Cerebellar nuclear complex (tissue), 1 donor: Measurements from ENCODE around the gene NRARP.
A peak's percentile ranks its signal among the peaks of the same experiment; 100 is the strongest.

Source experiments
- DNase-seq, 2 experiments: peaks; one replicate each; lab custom pipeline; 2025; lab: John Stamatoyannopoulos, UW

Gene NRARP

GRCh38 chr9:137276473-137277328 lies 25.4 kb downstream of the NRARP start:
- no peak for DNase-seq

- DNase-seq = no peak
Measured at GRCh38 chr9:137275588-137276472, 26.2 kb downstream of the NRARP start.

DNA sequence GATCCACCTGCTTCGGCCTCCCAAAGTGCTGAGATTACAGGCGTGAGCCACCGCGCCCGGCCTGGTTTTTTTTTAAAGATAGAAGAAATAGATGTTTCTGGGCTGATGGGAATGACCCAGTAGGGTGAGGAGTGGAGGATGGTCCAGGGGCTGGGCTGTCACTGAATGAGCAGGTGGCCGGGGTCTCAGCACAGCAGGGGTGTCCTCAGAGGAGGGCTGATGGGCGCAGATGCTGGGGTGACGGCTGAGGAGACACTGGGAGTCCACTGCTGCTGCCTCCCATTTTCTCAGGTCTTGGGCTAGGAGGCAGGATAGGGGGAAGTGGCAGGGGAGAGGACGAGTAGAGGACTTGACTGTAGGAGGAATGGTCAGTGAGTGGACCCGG lies 26.9 kb downstream of the NRARP start:
- DNase-seq = no peak

DNA sequence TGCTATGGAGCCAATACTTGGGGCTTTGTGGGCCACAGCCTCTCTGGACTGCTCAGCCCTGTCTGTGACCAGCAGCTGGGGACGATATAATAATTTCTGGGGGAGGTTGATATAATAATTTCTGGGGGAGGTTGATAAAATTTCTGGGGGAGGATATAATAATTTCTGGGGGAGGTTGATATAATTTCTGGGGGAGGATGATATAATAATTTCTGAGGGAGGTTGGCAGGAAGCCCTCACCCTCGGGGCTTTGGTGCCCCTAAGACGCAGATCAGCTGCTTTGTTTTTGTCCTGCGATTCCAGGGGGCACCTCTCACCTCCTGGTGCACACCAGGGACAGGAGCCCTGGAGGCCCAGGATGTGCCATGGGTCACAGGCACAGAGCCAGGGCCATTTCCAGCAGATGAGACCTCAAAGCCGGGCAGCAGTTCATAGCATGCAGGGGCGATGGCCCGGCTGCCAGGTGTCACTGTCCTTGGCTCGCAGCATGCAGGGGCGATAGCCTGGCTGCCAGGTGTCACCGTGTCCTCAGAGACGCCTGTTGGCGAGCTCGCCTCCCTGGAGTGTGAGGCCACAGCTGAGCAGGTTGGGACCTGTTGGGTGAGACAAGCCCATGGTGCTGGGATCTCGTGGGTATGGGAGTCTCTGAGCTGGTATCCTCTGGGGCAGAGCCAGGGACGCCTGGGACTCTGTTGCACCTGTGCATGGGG lies 28.3 kb downstream of the NRARP start:
- no peak for DNase-seq

DNA sequence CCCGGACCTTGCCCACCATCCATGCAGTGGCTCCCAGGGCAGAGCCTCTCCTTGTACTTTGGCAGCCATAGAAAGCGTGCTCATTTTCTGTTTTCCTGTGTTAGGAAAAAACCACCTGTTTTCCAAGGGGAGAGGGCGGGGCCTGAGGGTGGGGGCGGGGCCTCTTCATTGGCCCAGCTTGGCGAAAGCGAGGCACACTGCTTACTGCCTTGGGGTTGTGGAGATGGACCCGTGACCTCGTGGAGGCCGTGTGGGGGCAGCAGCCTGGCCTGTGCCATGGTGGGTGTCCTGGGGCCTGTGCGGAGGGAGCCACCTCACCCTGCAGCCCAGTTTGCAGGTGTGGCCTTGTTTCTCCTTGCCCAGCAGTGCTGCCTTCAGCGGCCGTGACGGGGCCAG lies 29.0 kb downstream of the NRARP start:
- no peak for DNase-seq

DNA sequence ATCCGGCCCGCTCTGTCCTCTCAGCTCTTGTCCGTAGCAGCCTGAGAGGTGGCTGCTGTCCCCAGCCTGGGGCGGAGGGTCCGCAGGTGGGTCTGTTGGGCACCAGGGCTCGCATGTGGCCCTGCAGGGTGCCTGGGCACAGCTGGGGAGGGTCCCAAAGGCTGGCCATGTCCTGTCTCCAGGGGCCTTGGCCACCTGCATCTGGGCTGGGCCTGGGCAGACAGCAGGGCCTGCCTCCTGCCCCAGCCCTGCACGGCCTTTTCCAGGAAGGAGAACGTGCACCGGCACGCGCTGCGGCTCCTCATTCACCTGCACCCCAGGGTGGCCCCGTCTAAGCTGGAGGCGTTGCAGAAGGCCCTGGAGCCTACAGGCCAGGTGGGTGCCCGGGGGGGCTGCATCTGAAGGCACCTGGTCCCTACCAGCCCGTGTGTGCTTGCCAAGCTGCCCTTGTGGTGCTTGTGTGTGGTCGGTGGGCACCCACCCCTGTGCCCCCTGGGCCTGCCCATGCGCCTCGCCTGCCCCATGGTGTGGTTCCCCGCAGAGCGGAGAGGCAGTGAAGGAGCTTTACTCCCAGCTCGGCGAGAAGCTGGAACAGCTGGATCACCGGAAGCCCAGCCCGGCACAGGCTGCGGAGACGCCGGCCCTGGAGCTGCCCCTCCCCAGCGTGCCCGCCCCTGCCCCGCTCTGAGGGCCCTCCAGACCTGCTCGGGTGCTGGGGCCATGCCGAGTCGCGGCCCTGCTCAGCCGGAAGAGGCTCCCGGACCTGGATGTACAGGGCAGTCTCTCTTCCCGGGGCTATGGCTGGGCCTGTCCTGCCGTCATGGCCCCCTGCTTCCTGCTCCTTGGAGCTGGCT lies 29.6 kb downstream of the NRARP start:
- DNase-seq = no peak

- no peak for DNase-seq
Measured at GRCh38 chr9:137271696-137272076, 30.4 kb downstream of the NRARP start.

DNA sequence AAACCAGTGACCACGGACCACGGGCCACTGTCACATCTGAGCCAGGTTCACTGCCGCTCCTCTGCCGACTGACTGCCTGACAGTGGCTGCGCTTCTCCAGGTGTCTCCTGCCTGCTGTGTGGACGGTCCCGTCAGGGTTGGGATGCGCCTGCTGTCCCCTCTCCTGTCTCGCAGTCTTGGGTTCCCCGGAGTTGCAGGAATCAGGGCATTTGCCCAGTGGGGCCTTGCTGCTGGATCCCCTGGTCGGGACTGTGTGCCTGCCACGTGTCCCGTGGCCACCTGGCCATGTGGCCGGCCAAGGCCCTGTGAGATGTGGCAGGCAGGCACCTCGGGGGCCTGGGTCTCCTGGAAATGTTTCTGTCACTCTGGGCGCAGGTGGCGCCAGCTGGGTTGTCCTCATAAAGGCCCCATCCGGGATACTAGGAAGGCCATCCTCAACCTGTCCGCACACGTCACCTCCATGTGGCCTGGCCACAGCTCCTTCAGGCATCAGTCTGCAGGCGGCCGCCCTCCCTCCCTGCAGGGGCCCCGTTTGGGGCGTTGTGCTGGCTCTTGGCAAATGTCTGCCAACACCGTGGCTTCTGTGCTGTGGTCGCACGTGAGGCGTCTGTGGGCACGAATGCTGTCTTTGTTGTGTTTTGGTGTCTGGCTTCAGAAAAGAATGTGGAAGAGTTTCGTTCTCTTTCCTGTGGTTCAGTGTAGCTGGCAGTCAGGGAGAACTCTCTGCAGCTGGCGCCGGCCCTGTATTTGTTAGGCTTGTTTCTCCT lies 31.0 kb downstream of the NRARP start:
- DNase-seq = no peak

GRCh38 chr9:137269231-137269772 lies 32.8 kb downstream of the NRARP start:
- DNase-seq = no peak

GRCh38 chr9:137268538-137269201 lies 33.4 kb downstream of the NRARP start:
- DNase-seq = no peak

DNA sequence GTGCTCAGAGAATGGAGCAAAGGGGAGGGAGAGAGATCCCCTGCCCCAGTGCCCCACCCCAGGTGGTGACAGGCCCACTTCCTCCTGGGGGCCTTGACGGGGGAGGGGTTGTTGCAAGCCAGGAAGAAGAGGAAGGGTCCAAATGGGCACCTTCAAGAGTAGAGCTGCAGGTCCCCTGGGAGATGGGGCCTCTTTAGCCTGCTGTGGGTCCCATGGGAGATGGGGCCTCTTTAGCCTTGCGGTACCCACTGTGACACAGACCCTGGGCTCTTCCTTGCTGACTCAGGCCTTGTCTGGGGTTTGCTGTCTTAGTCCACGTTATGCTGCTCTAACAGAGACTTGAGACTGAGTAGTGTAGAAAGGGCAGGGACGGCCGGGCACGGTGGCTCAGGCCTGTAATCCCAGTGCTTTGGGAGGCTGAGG lies 34.1 kb downstream of the NRARP start:
- no peak for DNase-seq

DNA sequence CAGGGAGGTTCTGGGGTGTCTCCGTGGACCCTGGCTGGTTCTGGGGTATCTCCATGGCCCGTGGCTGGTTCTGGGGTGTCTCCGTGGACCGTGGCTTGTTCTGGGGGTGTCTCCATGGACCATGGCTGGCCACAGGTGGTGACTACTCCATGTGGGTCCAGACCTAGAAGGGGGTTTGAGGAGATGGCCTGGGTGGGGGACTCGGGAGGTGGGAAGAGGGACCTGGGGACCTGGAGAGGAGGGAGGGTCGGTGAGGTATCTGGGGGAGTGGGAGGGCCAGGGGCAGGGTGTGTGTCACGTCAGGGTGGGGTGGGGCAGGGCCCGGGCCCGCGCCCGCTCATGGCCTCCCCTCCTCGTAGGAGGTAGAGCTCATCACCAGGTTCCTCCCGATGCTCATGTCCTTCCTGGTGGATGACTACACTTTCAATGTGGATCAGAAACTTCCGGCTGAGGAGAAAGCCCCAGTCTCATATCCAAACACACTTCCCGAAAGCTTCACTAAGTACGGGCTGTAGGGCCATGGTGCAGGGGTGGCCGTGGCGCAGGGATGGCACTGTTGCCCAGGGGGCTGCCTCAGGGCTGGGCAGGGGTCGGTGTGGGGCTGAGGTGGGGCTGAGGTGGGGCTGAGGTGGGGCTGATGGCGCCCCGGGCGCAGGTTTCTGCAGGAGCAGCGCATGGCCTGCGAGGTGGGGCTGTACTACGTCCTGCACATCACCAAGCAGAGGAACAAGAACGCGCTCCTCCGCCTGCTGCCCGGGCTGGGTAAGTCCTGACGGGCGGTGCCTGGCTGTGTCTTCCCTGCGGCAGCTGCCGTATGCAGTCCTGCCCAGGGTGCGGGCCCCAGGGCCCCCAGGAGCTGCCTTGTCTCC lies 35.3 kb downstream of the NRARP start:
- no peak for DNase-seq

DNA sequence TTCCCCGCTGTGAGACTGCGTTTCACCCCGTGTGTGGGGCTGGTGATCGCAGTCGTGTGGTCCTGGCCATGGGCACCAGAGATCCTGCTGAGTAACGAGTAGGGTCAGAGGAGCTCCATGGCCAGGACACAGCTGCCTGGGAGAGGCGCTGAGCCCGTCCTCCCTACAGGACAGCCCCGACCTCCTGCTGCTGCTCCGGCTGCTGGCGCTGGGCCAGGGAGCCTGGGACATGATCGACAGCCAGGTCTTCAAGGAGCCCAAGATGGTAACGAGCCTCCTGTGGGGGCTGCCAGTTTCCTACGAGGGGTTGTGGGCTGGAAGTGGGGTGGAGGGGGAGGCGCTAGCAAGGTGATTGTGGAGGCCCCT lies 35.9 kb downstream of the NRARP start:
- DNase-seq = no peak

GRCh38 chr9:137265496-137266161 lies 36.4 kb downstream of the NRARP start:
- no peak for DNase-seq

GRCh38 chr9:137264067-137264466 lies 38.0 kb downstream of the NRARP start:
- no peak for DNase-seq

GRCh38 chr9:137263506-137263905 lies 38.6 kb downstream of the NRARP start:
- no peak for DNase-seq

DNA sequence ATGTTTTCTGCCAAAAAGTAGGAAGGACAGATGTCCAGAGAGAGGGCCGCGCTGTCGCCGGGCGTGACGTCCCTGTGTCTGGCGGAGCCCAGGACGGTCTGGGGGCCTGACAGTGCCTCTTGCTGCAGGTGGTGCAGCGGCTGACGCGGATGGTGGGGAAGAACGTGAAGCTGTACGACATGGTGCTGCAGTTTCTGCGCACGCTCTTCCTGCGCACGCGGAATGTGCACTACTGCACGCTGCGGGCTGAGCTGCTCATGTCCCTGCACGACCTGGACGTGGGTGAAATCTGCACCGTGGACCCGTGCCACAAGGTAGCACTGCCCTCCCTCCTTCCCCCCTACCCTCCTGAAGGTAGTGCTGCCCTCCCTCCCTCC lies 39.2 kb downstream of the NRARP start:
- DNase-seq = no peak

DNA sequence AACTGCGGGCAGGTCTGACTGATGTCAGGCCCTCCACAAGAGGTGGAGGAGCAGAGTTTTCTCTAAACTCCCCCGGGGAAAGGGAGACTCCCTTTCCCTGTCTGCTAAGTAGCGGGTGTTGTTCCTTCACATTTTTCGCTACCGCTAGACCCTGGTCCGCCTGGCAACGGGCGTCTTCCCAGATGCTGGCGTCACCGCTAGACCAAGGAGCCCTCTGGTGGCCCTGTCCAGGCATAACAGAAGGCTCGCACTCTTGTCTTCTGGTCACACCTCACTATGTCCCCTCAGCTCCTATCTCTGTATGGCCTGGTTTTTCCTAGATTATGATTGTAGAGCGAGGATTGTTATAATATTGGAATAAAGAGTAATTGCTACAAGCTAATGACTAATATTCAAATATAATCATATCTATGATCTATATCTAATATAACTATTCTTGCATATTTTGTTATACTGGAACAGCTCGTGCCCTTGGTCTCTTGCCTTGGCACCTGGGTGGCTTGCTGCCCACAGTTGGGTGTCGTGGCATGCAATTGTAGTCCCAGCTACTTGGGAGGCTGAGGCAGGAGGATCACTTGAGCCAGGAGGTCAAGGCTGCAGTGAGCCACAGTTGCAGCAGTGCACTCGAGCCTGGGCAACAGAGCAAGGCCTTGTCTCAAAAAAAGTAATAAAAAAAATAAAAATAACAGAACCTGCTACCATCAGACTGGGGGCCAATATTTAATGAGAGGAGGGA lies 39.7 kb downstream of the NRARP start:
- peak in 1 of 2 experiments; percentile 15 for DNase-seq
